Measurements from ENCODE around the gene TTLL13.

GRCh38 chr15:90294159-90294558, 44.8 kb downstream of the TTLL13 start:
- no peak for TF ChIP-seq POLR2A (IDR thresholded peaks at IDR 0.05; ENCODE audit: low read length)
- TF ChIP-seq GATA1 (IDR thresholded peaks at IDR 0.05; ENCODE audit: low read depth, low read length), result no peak

Data from erythroblast (primary cell).